Stimulated activated CD4-positive, alpha-beta T cell treated with anti-CD3 and anti-CD28 coated beads, Interleukin-4, amount 100 ng/mL, for 48 hours (primary cell): ENCODE measurements around the gene PDGFB.

ENCODE experiments used
- DNase-seq, 2 donors: peaks; one replicate each; pipeline ENCODE4 v3.0.0-alpha.2; 2020; ENCODE audit warnings: low read depth in 2 of 2

PDGFB gene

DNA sequence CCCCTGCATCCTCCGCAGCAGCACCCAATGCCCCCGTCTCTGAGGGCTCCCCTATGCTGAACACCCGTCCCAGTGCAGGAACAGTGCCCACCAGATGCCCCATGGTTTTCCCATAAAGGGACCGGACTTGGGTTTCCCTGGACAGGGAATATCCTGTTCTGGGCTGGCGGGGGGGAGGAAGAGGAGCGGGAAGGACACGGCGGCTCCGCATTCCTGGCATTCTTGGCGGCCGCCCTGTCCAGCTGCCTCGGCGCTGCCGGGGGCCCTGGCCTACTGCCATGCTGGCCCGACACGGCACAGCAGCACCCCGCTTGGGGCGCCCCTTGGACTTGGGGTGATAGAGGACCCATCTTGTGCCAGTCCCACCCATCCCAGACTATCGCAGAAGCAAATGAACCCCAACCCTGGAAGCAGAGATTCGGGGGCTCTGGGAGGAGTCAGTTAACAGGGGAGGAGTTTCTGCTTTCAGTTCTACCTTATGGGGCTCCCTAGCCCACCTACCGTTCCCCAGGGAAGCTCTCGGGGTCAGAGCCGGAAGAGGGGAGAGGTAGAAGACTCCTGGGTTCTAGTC lies 68.6 kb downstream of the PDGFB start:
- no peak for DNase-seq

DNA sequence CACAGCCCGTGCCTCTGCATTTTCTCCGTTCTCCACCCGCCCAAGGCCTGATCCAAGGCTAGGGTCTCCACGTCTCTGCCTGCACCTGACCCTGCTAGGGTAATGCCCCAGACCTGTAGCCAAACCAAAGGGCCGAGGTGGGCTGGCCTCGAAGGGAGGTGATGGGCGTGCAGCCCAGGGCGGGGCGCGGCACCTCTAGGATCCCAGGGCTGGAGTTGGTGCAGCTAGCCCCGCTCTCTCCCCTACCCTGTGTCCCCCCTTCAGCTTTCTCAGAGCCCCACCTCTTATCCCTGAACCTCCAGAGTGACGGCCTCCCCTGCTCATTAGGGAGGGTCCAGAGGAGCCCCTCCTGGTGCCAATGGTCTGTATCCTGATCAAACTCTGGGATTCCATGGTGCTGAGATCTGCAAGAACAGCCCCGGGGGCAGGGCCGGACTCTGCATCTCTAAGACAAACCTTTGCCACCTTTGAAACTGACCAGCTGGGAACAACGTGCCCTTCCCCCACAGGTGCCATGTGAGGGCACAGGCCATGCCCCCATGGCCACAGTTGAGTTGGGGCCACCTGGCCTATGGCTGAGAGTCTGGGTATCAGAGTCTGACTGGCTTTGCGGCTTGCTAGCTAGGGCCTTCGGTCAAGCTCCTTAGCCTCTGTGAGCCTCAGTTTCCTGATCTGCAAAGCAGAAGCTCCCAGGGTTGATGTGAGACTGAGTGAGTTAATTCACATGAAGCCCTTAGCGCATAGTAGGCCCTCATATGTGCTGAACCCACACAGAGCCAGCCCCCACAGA lies 69.2 kb downstream of the PDGFB start:
- DNase-seq, result no peak

GRCh38 chr22:39174498-39175352 lies 70.1 kb downstream of the PDGFB start:
- DNase-seq, result peak; percentile 33 to 42

DNA sequence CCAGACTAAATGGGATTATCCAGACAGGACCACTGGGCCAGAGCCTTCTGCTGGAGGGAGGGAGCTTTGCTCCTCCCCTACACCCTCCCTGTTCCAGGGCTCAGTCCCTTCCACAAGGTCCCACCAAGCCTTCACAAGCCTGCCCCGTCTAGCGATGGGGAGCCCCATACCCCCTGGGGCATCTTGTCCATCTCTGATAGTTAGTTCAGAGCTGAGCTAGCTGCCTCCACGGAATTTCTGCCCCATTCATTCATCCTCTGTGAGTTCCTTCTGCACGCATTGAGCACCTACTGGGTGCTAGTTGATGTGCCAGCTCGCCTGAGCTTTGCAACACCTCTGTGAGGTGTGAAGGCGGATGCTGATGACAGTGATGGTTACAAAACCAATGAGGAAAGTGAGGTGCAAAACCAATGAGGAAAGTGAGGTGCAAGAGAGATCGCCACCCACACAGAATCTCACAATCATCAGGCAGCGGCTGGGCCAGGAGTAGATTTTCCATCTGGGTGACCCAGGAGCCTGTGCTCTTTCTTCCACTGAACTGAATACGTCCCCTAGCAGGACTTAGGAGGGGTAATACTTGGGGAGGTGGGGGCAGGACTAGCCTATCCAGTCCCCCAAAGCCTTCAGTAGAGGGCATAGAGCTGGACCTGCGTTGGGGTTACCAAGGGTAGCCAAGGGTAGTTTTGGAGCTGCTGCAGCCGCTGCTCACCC lies 70.8 kb downstream of the PDGFB start:
- no peak for DNase-seq
